HG03558 (cell line): Measurements from ENCODE around the gene SLC7A11.
"Not testable (repeated sequence)": the region's sequence is repeated elsewhere in the genome, so short reads cannot be mapped to it uniquely, and the experiment has no call there.

Experiments
- ATAC-seq: cut with Tn5 transposase; IDR thresholded peaks from one replicate; pipeline ENCODE4 v1.9.1; 2021; ENCODE audit warnings: moderate number of reproducible peaks; ENCODE audit not compliant: unreplicated experiment; ENCODE audit errors: extremely low read depth

Gene SLC7A11

GRCh38 chr4:138247643-138248042 is 5.5 kb upstream of the SLC7A11 start:
- ATAC-seq, result no peak

GRCh38 chr4:138243369-138243768 is 1.2 kb upstream of the SLC7A11 start:
- ATAC-seq, result no peak

GRCh38 chr4:138242834-138243156 is 646 bp upstream of the SLC7A11 start:
- no peak for ATAC-seq

GRCh38 chr4:138241281-138242075 is 671 bp downstream of the SLC7A11 start:
- ATAC-seq, result no peak

GRCh38 chr4:138239491-138239890 is 2.7 kb downstream of the SLC7A11 start:
- no peak for ATAC-seq

- ATAC-seq, result no peak
These were observed 3.4 kb downstream of the SLC7A11 start for GRCh38 chr4:138238521-138239292.

GRCh38 chr4:138237132-138237531 is 5.0 kb downstream of the SLC7A11 start:
- ATAC-seq, result not testable (repeated sequence)

- no peak for ATAC-seq
These were observed 6.1 kb downstream of the SLC7A11 start for GRCh38 chr4:138236037-138236436.

- ATAC-seq, result peak; percentile 38
These were observed 6.7 kb downstream of the SLC7A11 start for GRCh38 chr4:138235419-138235952.

GRCh38 chr4:138234248-138234647 is 7.9 kb downstream of the SLC7A11 start:
- ATAC-seq, result no peak

GRCh38 chr4:138233313-138234034 is 8.7 kb downstream of the SLC7A11 start:
- ATAC-seq, result no peak

GRCh38 chr4:138232364-138232763 is 9.8 kb downstream of the SLC7A11 start:
- no peak for ATAC-seq

GRCh38 chr4:138230048-138230447 is 12.1 kb downstream of the SLC7A11 start:
- ATAC-seq, result no peak

- no peak for ATAC-seq
These were observed 13.0 kb downstream of the SLC7A11 start for GRCh38 chr4:138229160-138229559.

- no peak for ATAC-seq
These were observed 15.8 kb downstream of the SLC7A11 start for GRCh38 chr4:138226351-138226750.

- ATAC-seq, result no peak
These were observed 16.7 kb downstream of the SLC7A11 start for GRCh38 chr4:138225477-138225876.

- ATAC-seq, result no peak
These were observed 17.5 kb downstream of the SLC7A11 start for GRCh38 chr4:138224614-138225013.

- ATAC-seq, result no peak
These were observed 18.8 kb downstream of the SLC7A11 start for GRCh38 chr4:138223231-138223910.

- ATAC-seq, result no peak
These were observed 20.1 kb downstream of the SLC7A11 start for GRCh38 chr4:138222046-138222445.

GRCh38 chr4:138218976-138219375 is 23.2 kb downstream of the SLC7A11 start:
- ATAC-seq, result no peak
